Neuronal stem cell (in vitro differentiated cells): ENCODE results near the gene GPR108.
A peak's percentile ranks its signal among the peaks of the same experiment; 100 is the strongest.

Experiments
- DNase-seq: peaks from one replicate; pipeline ENCODE4 v3.0.0-alpha.2; 2013; ENCODE audit warnings: low spot score
- H2AFZ ChIP-seq: one replicate; pipeline ENCODE4 v1.6.1; 2013; ENCODE audit warnings: mild to moderate bottlenecking, low read length, inconsistent platforms
- H2AK5ac ChIP-seq: 2 replicates; pipeline ENCODE4 v1.6.1; 2013; ENCODE audit warnings: low read depth, mild to moderate bottlenecking, inconsistent platforms, low read length, moderate library complexity, mixed read lengths
- H2BK120ac ChIP-seq: 2 replicates; pipeline ENCODE4 v1.6.1; 2013; ENCODE audit warnings: low read depth, mild to moderate bottlenecking, inconsistent platforms, low read length, moderate library complexity, mixed read lengths
- H2BK12ac ChIP-seq: one replicate; pipeline ENCODE4 v1.6.1; 2013; ENCODE audit warnings: low read length, inconsistent platforms
- H2BK15ac ChIP-seq: 2 replicates; pipeline ENCODE4 v1.6.1; 2013; ENCODE audit warnings: mild to moderate bottlenecking, low read length, inconsistent platforms, mixed read lengths
- H2BK5ac ChIP-seq: one replicate; pipeline ENCODE4 v1.6.1; 2013; ENCODE audit warnings: inconsistent platforms, mild to moderate bottlenecking, low read length, moderate library complexity
- H3K14ac ChIP-seq: one replicate; pipeline ENCODE4 v1.6.1; 2013; ENCODE audit warnings: low read length, inconsistent platforms
- H3K18ac ChIP-seq: 2 replicates; pipeline ENCODE4 v1.6.1; 2013; ENCODE audit warnings: low read length, inconsistent platforms
- H3K23ac ChIP-seq: 2 replicates; pipeline ENCODE4 v1.6.1; 2013; ENCODE audit warnings: low read depth, mild to moderate bottlenecking, mixed read lengths, low read length, inconsistent platforms; ENCODE audit not compliant: poor library complexity
- H3K27ac ChIP-seq: replicated peaks from 3 replicates; pipeline ENCODE4 v1.5.1; 2013; ENCODE audit warnings: low read length, inconsistent platforms
- H3K27me3 ChIP-seq, 3 experiments: 2 replicates each; pipeline ENCODE4 v1.6.1; 2013; ENCODE audit warnings: low read length in 3 of 3, mild to moderate bottlenecking in 2 of 3, inconsistent platforms in 1 of 3, low read depth in 1 of 3, mixed read lengths in 1 of 3, moderate library complexity in 1 of 3; ENCODE audit not compliant: control insufficient read depth in 3 of 3, insufficient read depth in 3 of 3
- H3K36me3 ChIP-seq, 2 donors: replicated peaks in 1 of 2; 2 replicates each; pipeline ENCODE4 v1.6.1; 2013; ENCODE audit warnings: low read length in 2 of 2; ENCODE audit not compliant: control insufficient read depth in 2 of 2, insufficient read depth in 2 of 2
- H3K4ac ChIP-seq: 2 replicates; pipeline ENCODE4 v1.6.1; 2013; ENCODE audit warnings: inconsistent platforms, mild to moderate bottlenecking, low read length, moderate library complexity
- H3K4me1 ChIP-seq, 2 donors: 1 replicate in 1 of 2; 2 replicates in 1 of 2; pipeline ENCODE4 v1.6.1; 2013; ENCODE audit warnings: low read length in 2 of 2, low read depth in 1 of 2; ENCODE audit not compliant: control insufficient read depth in 2 of 2, insufficient read depth in 1 of 2
- H3K4me2 ChIP-seq: one replicate; pipeline ENCODE4 v1.6.1; 2013; ENCODE audit warnings: mild to moderate bottlenecking, low read length, inconsistent platforms; ENCODE audit not compliant: insufficient read depth, poor library complexity, severe bottlenecking
- H3K4me3 ChIP-seq, 2 donors: 2 replicates each; pipeline ENCODE4 v1.5.1; 2013; ENCODE audit warnings: low read length in 2 of 2, mild to moderate bottlenecking in 2 of 2, inconsistent platforms in 1 of 2, moderate library complexity in 1 of 2
- H3K79me1 ChIP-seq: one replicate; pipeline ENCODE4 v1.6.1; 2013; ENCODE audit warnings: low read depth, mild to moderate bottlenecking, inconsistent platforms, low read length, moderate library complexity
- H3K9ac ChIP-seq: one replicate; pipeline ENCODE4 v1.6.1; 2013; ENCODE audit warnings: mild to moderate bottlenecking, low read depth, low read length, inconsistent platforms; ENCODE audit not compliant: poor library complexity
- H3K9me3 ChIP-seq, 2 donors: replicated peaks in 1 of 2; 2 replicates each; pipeline versions ENCODE3 to v1.6.1; 2013; ENCODE audit warnings: low read length in 2 of 2, mild to moderate bottlenecking in 2 of 2, inconsistent platforms in 1 of 2, low read depth in 1 of 2, mixed read lengths in 1 of 2, moderate library complexity in 1 of 2; ENCODE audit not compliant: control insufficient read depth in 2 of 2, insufficient read depth in 1 of 2
- H4K8ac ChIP-seq: one replicate; pipeline ENCODE4 v1.6.1; 2013; ENCODE audit warnings: low read depth, mild to moderate bottlenecking, inconsistent platforms, low read length, moderate library complexity
- H4K91ac ChIP-seq: one replicate; pipeline ENCODE4 v1.6.1; 2013; ENCODE audit warnings: low read length, low read depth, mild to moderate bottlenecking, inconsistent platforms; ENCODE audit not compliant: poor library complexity
- WGBS, 2 donors: extraction: QIAGEN DNeasy Blood & Tissue Kit; methylation state at CpG; one replicate each; pipeline ENCODE4 v1.1.7; 2013; ENCODE audit warnings: missing lambda C conversion rate in 2 of 2, mixed read lengths in 1 of 2; ENCODE audit not compliant: insufficient read length in 2 of 2, insufficient replicate concordance in 1 of 2; ENCODE audit errors: extremely low coverage in 2 of 2; 5-methylcytosine and 5-hydroxymethylcytosine counted together

Gene GPR108

GRCh38 chr19:6736169-6736916, 1.0 kb downstream of the GPR108 start:
- peaks cover 0 to 11% of the 10 kb centered on the region in 2 donors for H3K36me3 ChIP-seq

GRCh38 chr19:6735181-6735911, 2.0 kb downstream of the GPR108 start:
- Histone ChIP-seq H2AK5ac (peak overlapping the region; percentile 46), H2BK12ac (no peak overlapping the region), H3K4me3 (no peak overlapping the region), H3K18ac (no peak overlapping the region), H4K91ac (no peak overlapping the region), H3K27ac (no peak overlapping the region), H4K8ac (no peak overlapping the region), H3K79me1 (peaks cover 6% of the 10 kb centered on the region), H3K14ac (no peak overlapping the region), H3K4me1 (peaks cover 13 to 19% of the 10 kb centered on the region in 2 donors), H3K36me3 (peaks cover 0 to 11% of the 10 kb centered on the region in 2 donors), H3K9ac (no peak overlapping the region), H2BK15ac (no peak overlapping the region), H3K4ac (no peak overlapping the region), H3K27me3 (no peaks in the 10 kb centered on the region), H3K4me2 (no peak overlapping the region), H3K9me3 (no peaks in the 10 kb centered on the region), H2BK5ac (no peak overlapping the region), H3K23ac (no peak overlapping the region), H2BK120ac (no peak overlapping the region), H2AFZ (no peak overlapping the region)
- WGBS, 2 donors: no CpG with 5 or more reads among the region's 15 CpGs
- no peak for DNase-seq

More at GRCh38 chr19:6736169-6736916, 1.0 kb downstream of the GPR108 start:
- Histone ChIP-seq H3K27ac (peak overlapping the region; percentile 99), H3K4me3 (peak overlapping the region; percentile 69 to 84), H2BK15ac (no peak overlapping the region), H3K4ac (no peak overlapping the region), H4K91ac (no peak overlapping the region), H4K8ac (no peak overlapping the region), H3K79me1 (peaks cover 6% of the 10 kb centered on the region), H3K4me2 (peak overlapping the region; percentile 71), H2AFZ (peak overlapping the region; percentile 98), H3K18ac (peak overlapping the region; percentile 81), H3K23ac (peak overlapping the region; percentile 56), H2AK5ac (no peak overlapping the region), H3K4me1 (peaks cover 16 to 19% of the 10 kb centered on the region in 2 donors), H3K14ac (no peak overlapping the region), H3K9ac (peak overlapping the region; percentile 0), H2BK120ac (no peak overlapping the region), H2BK5ac (peak overlapping the region; percentile 85), H3K9me3 (no peaks in the 10 kb centered on the region), H3K27me3 (no peaks in the 10 kb centered on the region), H2BK12ac (no peak overlapping the region)
- DNase-seq: peak; percentile 63
- no CpG with 5 or more reads among the region's 25 CpGs for WGBS, 2 donors

GRCh38 chr19:6734096-6734696, 3.2 kb downstream of the GPR108 start:
- Histone ChIP-seq H3K27me3 (no peaks in the 10 kb centered on the region), H2BK15ac (no peak overlapping the region), H3K14ac (no peak overlapping the region), H3K27ac (no peak overlapping the region), H3K18ac (no peak overlapping the region), H2BK5ac (no peak overlapping the region), H3K4me2 (no peak overlapping the region), H3K9me3 (no peaks in the 10 kb centered on the region), H2AK5ac (no peak overlapping the region), H3K9ac (no peak overlapping the region), H3K23ac (peak overlapping the region; percentile 39), H4K8ac (no peak overlapping the region), H3K4me3 (no peak overlapping the region), H3K79me1 (peaks cover 6% of the 10 kb centered on the region), H3K36me3 (peaks cover 0 to 11% of the 10 kb centered on the region in 2 donors), H3K4ac (no peak overlapping the region), H2AFZ (no peak overlapping the region), H2BK120ac (no peak overlapping the region), H3K4me1 (peaks cover 13 to 18% of the 10 kb centered on the region in 2 donors), H2BK12ac (no peak overlapping the region), H4K91ac (no peak overlapping the region)
- no CpG with 5 or more reads among the region's 20 CpGs for WGBS, 2 donors
- no peak for DNase-seq
